Measurements from ENCODE around the gene RINL.
"Not testable (repeated sequence)": the region's sequence is repeated elsewhere in the genome, so short reads cannot be mapped to it uniquely, and the experiment has no call there.

Gene RINL

GRCh38 chr19:38878575-38879399 is 712 bp upstream of the RINL start:
- DNase-seq (ENCODE audit: low read depth in 3 of 3) = no peak

GRCh38 chr19:38875656-38876395 is 2.2 kb downstream of the RINL start:
- DNase-seq (ENCODE audit: low read depth in 3 of 3) = no peak

GRCh38 chr19:38873400-38873799 is 4.7 kb downstream of the RINL start:
- DNase-seq (ENCODE audit: low read depth in 3 of 3) = not testable (repeated sequence)

- DNase-seq (ENCODE audit: low read depth in 3 of 3) = no peak
Measured at GRCh38 chr19:38870612-38871011, 7.5 kb downstream of the RINL start.

GRCh38 chr19:38869836-38870607 is 8.1 kb downstream of the RINL start:
- peak; percentile 87 to 92 (median 87) for DNase-seq (ENCODE audit: low read depth in 3 of 3)

GRCh38 chr19:38869160-38869835 is 8.8 kb downstream of the RINL start:
- DNase-seq (ENCODE audit: low read depth in 3 of 3) = no peak

- DNase-seq (ENCODE audit: low read depth in 3 of 3) = no peak
Measured at GRCh38 chr19:38868551-38868950, 9.5 kb downstream of the RINL start.

GRCh38 chr19:38867171-38867780 is 10.8 kb downstream of the RINL start:
- DNase-seq (ENCODE audit: low read depth in 3 of 3) = no peak

- DNase-seq (ENCODE audit: low read depth in 3 of 3) = no peak
Measured at GRCh38 chr19:38862321-38863059, 15.6 kb downstream of the RINL start.

- no peak for DNase-seq (ENCODE audit: low read depth in 3 of 3)
Measured at GRCh38 chr19:38861368-38861767, 16.7 kb downstream of the RINL start.

- not testable (repeated sequence) for DNase-seq (ENCODE audit: low read depth in 3 of 3)
Measured at GRCh38 chr19:38859631-38860204, 18.4 kb downstream of the RINL start.

GRCh38 chr19:38856813-38857212 is 21.3 kb downstream of the RINL start:
- no peak for DNase-seq (ENCODE audit: low read depth in 3 of 3)

- DNase-seq (ENCODE audit: low read depth in 3 of 3) = not testable (repeated sequence)
Measured at GRCh38 chr19:38855751-38856150, 22.3 kb downstream of the RINL start.

GRCh38 chr19:38854961-38855360 is 23.1 kb downstream of the RINL start:
- DNase-seq (ENCODE audit: low read depth in 3 of 3) = not testable (repeated sequence)

- no peak for DNase-seq (ENCODE audit: low read depth in 3 of 3)
Measured at GRCh38 chr19:38853214-38853613, 24.9 kb downstream of the RINL start.

GRCh38 chr19:38852231-38853044 is 25.6 kb downstream of the RINL start:
- DNase-seq (ENCODE audit: low read depth in 3 of 3) = peak in 1 of 3 donors; percentile 50

- DNase-seq (ENCODE audit: low read depth in 3 of 3) = peak; percentile 82 to 96 (median 86)
Measured at GRCh38 chr19:38851622-38852230, 26.3 kb downstream of the RINL start.

GRCh38 chr19:38850976-38851621 is 27.0 kb downstream of the RINL start:
- no peak for DNase-seq (ENCODE audit: low read depth in 3 of 3)
